ENCODE data around the gene ZNF606. TPM values are rescaled to one million over a fixed set of nuclear protein-coding genes. Genes with fewer than 3 reads are reported as not detected.

Gene ZNF606
- polyA plus RNA-seq, 1 donor (not counting 4 experiments of a cell fraction or from before 2014, with no cell fraction given), result 3.5 TPM

- Histone ChIP-seq H3K4me2 (ENCODE audit: control insufficient read depth, extremely low read depth, insufficient read depth, low read depth, low read length) (no peak overlapping the region), H3K27ac (ENCODE audit: control insufficient read depth, insufficient read depth, low read length) (no peak overlapping the region), H3K9me1 (ENCODE audit: control insufficient read depth, extremely low read depth, insufficient read depth, low read length) (no peaks in the 10 kb centered on the region), H4K20me1 (ENCODE audit: control insufficient read depth, extremely low read depth, insufficient read depth, low read length) (no peaks in the 10 kb centered on the region), H3K4me1 (ENCODE audit: control insufficient read depth, extremely low read depth, insufficient read depth, low read length) (no peaks in the 10 kb centered on the region), H3K79me2 (ENCODE audit: control insufficient read depth, insufficient read depth, low read length) (no peaks in the 10 kb centered on the region), H3K36me3 (ENCODE audit: control insufficient read depth in 2 of 2, extremely low read depth in 1 of 2, insufficient read depth in 2 of 2, low read length in 2 of 2) (no peaks in the 10 kb centered on the region), H3K4me3 (ENCODE audit: control insufficient read depth in 2 of 3, extremely low read depth in 1 of 3, insufficient read depth in 2 of 3, low read depth in 1 of 3, low read length in 3 of 3) (no peak overlapping the region), H2AFZ (ENCODE audit: control insufficient read depth, low read length) (no peak overlapping the region), H3K27me3 (ENCODE audit: control insufficient read depth, extremely low read depth, insufficient read depth, low read length) (no peaks in the 10 kb centered on the region), H3K9me3 (ENCODE audit: control insufficient read depth, low read depth, low read length) (peaks cover 16% of the 10 kb centered on the region), H3K9ac (ENCODE audit: control insufficient read depth, extremely low read depth, insufficient read depth, low read length) (no peak overlapping the region)
- dilution Hi-C loops (cut with MboI; ENCODE audit: extremely low pct_ligation_motif_present, low sequenced_read_pairs), result no loop called here
- FAIRE-seq (no peak), DNase-seq (ENCODE audit: low read depth, low spot score) (no peak)
- TF ChIP-seq EZH2 (IDR thresholded peaks at IDR 0.05; ENCODE audit: low read length) (no peak), CTCF (optimal IDR thresholded peaks at IDR 0.05 in 1 of 3, IDR thresholded peaks at IDR 0.05 in 1 of 3, conservative IDR thresholded peaks at IDR 0.05 in 1 of 3; ENCODE audit: extremely low read depth in 1 of 3, insufficient read depth in 2 of 3, low read length in 3 of 3) (no peak)
Observed at GRCh38 chr19:58045411-58046050, 42.9 kb upstream of the ZNF606 start.

DNA sequence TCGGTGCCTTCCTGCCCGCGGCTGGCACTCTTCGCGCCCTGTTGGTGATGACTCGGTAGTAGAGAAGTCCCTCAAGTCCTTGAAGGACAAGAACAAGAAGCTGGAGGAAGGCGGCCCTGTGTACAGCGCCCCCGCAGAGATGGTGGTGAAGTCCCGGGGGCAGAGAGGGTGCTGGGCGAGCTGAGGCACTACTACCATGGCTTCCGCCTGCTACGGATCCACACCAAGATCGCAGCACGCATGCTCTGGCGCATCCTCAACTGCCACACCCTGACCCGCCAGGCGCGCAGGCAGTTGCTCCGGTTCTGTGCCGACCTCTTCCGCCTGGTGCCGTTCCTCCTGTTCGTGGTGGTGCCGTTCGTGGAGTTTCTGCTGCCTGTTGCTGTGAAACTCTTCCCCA lies 42.3 kb upstream of the ZNF606 start:
- H3K9ac ChIP-seq (ENCODE audit: control insufficient read depth, extremely low read depth, insufficient read depth, low read length), result no peak overlapping the region
- no peak for TF ChIP-seq CTCF (optimal IDR thresholded peaks at IDR 0.05 in 1 of 3, IDR thresholded peaks at IDR 0.05 in 1 of 3, conservative IDR thresholded peaks at IDR 0.05 in 1 of 3; ENCODE audit: extremely low read depth in 1 of 3, insufficient read depth in 2 of 3, low read length in 3 of 3)
- no peak for TF ChIP-seq EZH2 (IDR thresholded peaks at IDR 0.05; ENCODE audit: low read length)
- H2AFZ ChIP-seq (ENCODE audit: control insufficient read depth, low read length), result no peak overlapping the region
- H3K4me2 ChIP-seq (ENCODE audit: control insufficient read depth, extremely low read depth, insufficient read depth, low read depth, low read length), result no peak overlapping the region
- no peaks in the 10 kb centered on the region for H3K79me2 ChIP-seq (ENCODE audit: control insufficient read depth, insufficient read depth, low read length)
- H3K36me3 ChIP-seq (ENCODE audit: control insufficient read depth in 2 of 2, extremely low read depth in 1 of 2, insufficient read depth in 2 of 2, low read length in 2 of 2), result no peaks in the 10 kb centered on the region
- H3K9me3 ChIP-seq (ENCODE audit: control insufficient read depth, low read depth, low read length), result peaks cover 18% of the 10 kb centered on the region
- H3K9me1 ChIP-seq (ENCODE audit: control insufficient read depth, extremely low read depth, insufficient read depth, low read length), result no peaks in the 10 kb centered on the region
- no peak overlapping the region for H3K27ac ChIP-seq (ENCODE audit: control insufficient read depth, insufficient read depth, low read length)
- H3K4me1 ChIP-seq (ENCODE audit: control insufficient read depth, extremely low read depth, insufficient read depth, low read length), result no peaks in the 10 kb centered on the region
- dilution Hi-C loops (cut with MboI; ENCODE audit: extremely low pct_ligation_motif_present, low sequenced_read_pairs), result no loop called here
- H3K27me3 ChIP-seq (ENCODE audit: control insufficient read depth, extremely low read depth, insufficient read depth, low read length), result no peaks in the 10 kb centered on the region
- no peak for DNase-seq (ENCODE audit: low read depth, low spot score)
- no peak overlapping the region for H3K4me3 ChIP-seq (ENCODE audit: control insufficient read depth in 2 of 3, extremely low read depth in 1 of 3, insufficient read depth in 2 of 3, low read depth in 1 of 3, low read length in 3 of 3)
- no peak for FAIRE-seq
- H4K20me1 ChIP-seq (ENCODE audit: control insufficient read depth, extremely low read depth, insufficient read depth, low read length), result no peaks in the 10 kb centered on the region

All from keratinocyte (primary cell).